Tongue (tissue), 2 donors: Measurements from ENCODE around the gene MXI1. TPM values are rescaled to one million over a fixed set of nuclear protein-coding genes. Genes with fewer than 3 reads are reported as not detected.

ENCODE experiments used
- DNase-seq: peaks from one replicate; pipeline ENCODE4 v3.0.0-alpha.2; 2015
- total RNA-seq: library from RNA; depleted of rRNA; stranded (reverse); fragments of >200 nt; gene quantifications from one replicate; pipeline ENCODE4 v1.2.3, GENCODE V29; 2014

MXI1 gene
- total RNA-seq, result 31.3 TPM

- peak; percentile 79 for DNase-seq
These were observed at the start of gene MXI1 for GRCh38 chr10:110207011-110207804. Gene MXI1, plus strand, starts transcription at chr10:110207605. Its CDS starts 204 bp downstream, at chr10:110207809.

GRCh38 chr10:110158051-110159005 is 49.1 kb upstream of the MXI1 start:
- no peak for DNase-seq

- DNase-seq, result no peak
These were observed 47.3 kb upstream of the MXI1 start for GRCh38 chr10:110160081-110160480.

GRCh38 chr10:110160522-110160921 is 46.9 kb upstream of the MXI1 start:
- DNase-seq, result no peak

GRCh38 chr10:110162741-110163145 is 44.7 kb upstream of the MXI1 start:
- no peak for DNase-seq

- DNase-seq, result no peak
These were observed 44.1 kb upstream of the MXI1 start for GRCh38 chr10:110163192-110163773.

GRCh38 chr10:110163841-110164240 is 43.6 kb upstream of the MXI1 start:
- no peak for DNase-seq

- DNase-seq, result no peak
These were observed 42.2 kb upstream of the MXI1 start for GRCh38 chr10:110165239-110165638.

GRCh38 chr10:110167149-110167548 is 40.3 kb upstream of the MXI1 start:
- no peak for DNase-seq

GRCh38 chr10:110168601-110169481 is 38.6 kb upstream of the MXI1 start:
- no peak for DNase-seq

GRCh38 chr10:110169586-110169985 is 37.8 kb upstream of the MXI1 start:
- no peak for DNase-seq

- no peak for DNase-seq
These were observed 37.0 kb upstream of the MXI1 start for GRCh38 chr10:110170142-110170971.

- no peak for DNase-seq
These were observed 36.4 kb upstream of the MXI1 start for GRCh38 chr10:110171032-110171431.

GRCh38 chr10:110172155-110172554 is 35.2 kb upstream of the MXI1 start:
- no peak for DNase-seq

GRCh38 chr10:110174201-110174600 is 33.2 kb upstream of the MXI1 start:
- no peak for DNase-seq

- no peak for DNase-seq
These were observed 32.6 kb upstream of the MXI1 start for GRCh38 chr10:110174816-110175215.

GRCh38 chr10:110175406-110175805 is 32.0 kb upstream of the MXI1 start:
- DNase-seq, result no peak

GRCh38 chr10:110176141-110177030 is 31.0 kb upstream of the MXI1 start:
- DNase-seq, result no peak

GRCh38 chr10:110179220-110179619 is 28.2 kb upstream of the MXI1 start:
- no peak for DNase-seq

- DNase-seq, result no peak
These were observed 26.0 kb upstream of the MXI1 start for GRCh38 chr10:110181451-110181850.
